ENCODE measurements around the gene APBA1. TPM values are rescaled to one million over a fixed set of nuclear protein-coding genes. Genes with fewer than 3 reads are reported as not detected.

The APBA1 gene
- polyA plus RNA-seq, 1 donor from 2014 or later: not detected

DNA sequence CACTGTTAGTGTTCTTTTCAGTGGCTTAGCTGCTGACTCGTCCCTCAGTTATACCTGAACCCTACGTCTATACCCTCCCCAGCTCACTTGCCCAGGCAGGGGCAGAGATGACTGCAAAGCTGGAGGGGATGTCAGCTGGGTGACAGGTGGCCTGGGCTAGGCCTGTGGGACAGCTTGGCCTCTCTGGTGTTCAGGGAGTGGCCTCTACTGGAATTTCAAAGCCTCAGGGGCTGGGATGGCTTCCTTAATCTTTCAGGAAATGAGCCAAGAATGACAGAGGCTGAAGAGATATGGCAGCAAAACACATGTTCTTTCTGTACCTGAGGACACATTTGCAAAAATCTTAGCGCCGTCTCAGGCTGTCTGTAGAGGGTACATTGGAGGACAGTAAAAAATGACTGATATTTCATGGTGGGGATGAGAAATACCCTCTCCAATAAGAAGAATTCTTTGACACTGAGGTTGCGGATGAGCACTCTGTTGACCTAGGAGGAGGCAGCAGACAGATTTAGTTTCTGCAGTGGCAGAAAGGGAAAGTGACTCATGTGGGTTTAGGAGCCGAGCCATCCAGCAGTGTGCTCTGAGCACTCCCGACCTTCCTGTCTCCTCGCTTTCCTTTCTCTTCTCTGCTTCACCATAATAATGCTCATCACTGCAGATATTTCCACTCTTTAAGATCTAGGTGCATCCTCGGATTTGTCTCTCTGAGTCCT, 292.7 kb downstream of the APBA1 start:
- H3K36me3 Mint-ChIP-seq: no peaks in the 10 kb centered on the region
- H3K27me3 Mint-ChIP-seq: peaks cover 9% of the 10 kb centered on the region
- no peaks in the 10 kb centered on the region for H3K4me1 Mint-ChIP-seq
- H3K4me3 Mint-ChIP-seq: no peak overlapping the region
- H3K9me3 Mint-ChIP-seq: no peaks in the 10 kb centered on the region
- H3K27ac Mint-ChIP-seq: no peak overlapping the region

DNA sequence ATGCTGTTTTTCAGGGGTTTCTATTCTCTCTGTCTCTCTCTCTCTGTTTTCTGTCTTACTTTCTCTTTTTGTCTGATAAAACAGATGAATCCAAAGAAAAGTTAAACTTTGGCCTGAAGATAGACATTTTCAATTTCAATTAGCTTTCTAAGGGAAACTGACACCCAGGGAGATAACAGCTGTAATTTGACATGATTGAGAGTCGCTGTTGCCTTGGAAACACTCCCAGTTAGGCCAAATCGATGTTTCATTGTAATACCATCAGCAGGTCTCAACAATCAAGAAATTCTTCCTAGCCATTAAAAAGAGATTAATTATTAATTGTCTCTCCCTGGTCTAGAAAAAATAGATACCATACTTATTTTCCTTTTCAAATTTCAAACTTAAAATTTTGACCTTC, 294.2 kb downstream of the APBA1 start:
- H3K36me3 Mint-ChIP-seq: no peaks in the 10 kb centered on the region
- H3K9me3 Mint-ChIP-seq: no peaks in the 10 kb centered on the region
- no peak overlapping the region for H3K27ac Mint-ChIP-seq

More for the DNA sequence above, 294.2 kb downstream of the APBA1 start:
- H3K4me1 Mint-ChIP-seq: no peaks in the 10 kb centered on the region
- H3K27me3 Mint-ChIP-seq: peaks cover 8% of the 10 kb centered on the region
- H3K4me3 Mint-ChIP-seq: no peak overlapping the region

Other genes starting within 250 kb of the APBA1 start
- gene PTAR1, start 87.6 kb upstream of the APBA1 start, polyA plus RNA-seq: 10.3 TPM
- not detected for gene CFAP95, start 148.4 kb upstream of the APBA1 start, polyA plus RNA-seq